ENCODE results near the gene LGR5.
"Not testable (repeated sequence)": the region's sequence is repeated elsewhere in the genome, so short reads cannot be mapped to it uniquely, and the experiment has no call there.

Gene LGR5

GRCh38 chr12:71478270-71478669 lies 38.7 kb downstream of the LGR5 start:
- DNase-seq, result no peak

DNA sequence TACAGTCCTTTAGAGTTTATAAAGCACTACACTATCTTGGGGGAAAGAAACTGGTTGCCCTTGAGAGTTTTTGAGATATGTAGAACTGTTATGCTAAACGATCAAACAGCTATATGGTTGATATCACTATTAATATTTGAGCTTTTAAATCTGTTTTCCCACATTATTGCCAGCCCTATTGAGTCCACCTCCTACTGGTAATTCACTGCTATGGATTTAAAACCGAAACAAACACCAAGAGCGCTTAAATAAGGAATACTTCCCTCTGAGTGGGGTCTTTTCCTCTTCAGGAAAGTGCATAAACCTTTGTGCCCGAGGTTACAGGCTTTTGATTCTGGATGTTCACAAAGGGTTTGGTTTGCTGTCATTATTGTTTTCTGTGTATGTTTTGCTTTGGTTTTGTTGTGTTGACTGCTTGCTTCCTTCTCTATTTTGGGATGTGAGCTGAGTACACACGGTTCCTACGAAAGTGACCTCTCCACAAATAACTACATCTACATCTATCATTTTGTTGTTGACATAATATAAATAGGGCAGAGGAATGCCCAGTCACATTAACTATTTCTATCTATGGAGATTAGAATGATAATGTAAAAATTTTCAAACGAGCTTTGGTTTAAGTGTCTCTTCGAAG lies 44.8 kb downstream of the LGR5 start:
- DNase-seq, result no peak

- DNase-seq, result not testable (repeated sequence)
Observed at GRCh38 chr12:71490844-71491243, 51.2 kb downstream of the LGR5 start.

DNA sequence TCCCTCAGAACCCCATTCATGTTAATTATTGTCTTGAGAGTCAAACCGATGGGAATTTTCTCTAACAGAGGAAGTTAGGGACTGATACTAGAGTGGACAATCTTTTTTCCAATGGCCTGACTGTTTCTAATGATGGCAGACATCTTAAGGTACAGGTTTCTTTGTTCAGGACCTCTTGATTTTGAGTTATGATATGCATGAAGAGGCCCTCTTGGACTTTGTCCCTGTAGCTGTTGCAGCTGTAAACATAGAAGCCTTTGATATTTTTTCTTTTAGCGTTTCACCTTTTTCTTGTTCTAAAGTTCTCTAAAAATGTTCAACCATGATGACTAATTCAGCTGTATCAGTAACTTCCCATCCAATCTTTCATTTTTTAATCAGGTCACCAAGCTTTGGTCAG lies 53.0 kb downstream of the LGR5 start:
- DNase-seq, result no peak

- DNase-seq, result no peak
Observed at GRCh38 chr12:71499834-71500233, 60.2 kb downstream of the LGR5 start.

DNA sequence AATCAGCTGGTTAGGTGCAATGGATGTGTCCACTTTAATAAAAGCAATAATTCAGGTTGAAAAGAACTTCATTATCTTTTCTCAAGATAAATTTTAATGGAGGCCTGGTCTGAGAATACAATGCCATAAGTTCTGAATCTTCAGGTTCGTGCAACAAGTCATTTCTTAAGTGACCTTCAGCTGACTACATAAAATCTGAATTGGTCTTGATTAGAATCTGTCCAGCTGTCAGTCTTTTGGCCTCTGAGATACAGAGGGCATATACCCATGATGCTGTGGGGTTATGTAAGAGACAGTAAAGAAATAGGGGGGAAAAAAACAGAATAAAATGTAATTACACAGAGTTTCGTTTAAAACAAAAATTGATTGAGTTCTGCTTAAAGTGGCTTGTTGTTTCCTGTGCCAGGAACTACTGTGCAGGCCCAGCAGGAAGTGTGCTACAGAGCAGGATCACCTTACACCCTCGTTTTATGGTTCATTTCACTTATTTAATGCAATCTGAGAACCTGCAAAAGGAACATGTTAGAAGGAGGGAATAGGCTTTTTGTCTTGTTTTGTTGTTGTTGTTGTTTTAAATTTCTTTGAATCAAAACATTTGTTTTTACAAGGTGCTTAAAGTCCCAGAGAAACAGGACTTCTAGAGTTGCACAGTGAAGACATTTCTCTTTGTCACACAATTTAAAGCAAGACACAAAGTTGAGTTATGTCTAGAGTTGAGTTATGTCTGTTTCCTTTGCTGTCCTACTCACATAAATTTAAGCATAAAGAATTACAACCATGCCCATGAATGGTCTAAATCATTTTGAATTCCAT lies 64.2 kb downstream of the LGR5 start:
- DNase-seq, result no peak

GRCh38 chr12:71504476-71504875 lies 64.9 kb downstream of the LGR5 start:
- no peak for DNase-seq

GRCh38 chr12:71509705-71510104 lies 70.1 kb downstream of the LGR5 start:
- DNase-seq, result no peak

DNA sequence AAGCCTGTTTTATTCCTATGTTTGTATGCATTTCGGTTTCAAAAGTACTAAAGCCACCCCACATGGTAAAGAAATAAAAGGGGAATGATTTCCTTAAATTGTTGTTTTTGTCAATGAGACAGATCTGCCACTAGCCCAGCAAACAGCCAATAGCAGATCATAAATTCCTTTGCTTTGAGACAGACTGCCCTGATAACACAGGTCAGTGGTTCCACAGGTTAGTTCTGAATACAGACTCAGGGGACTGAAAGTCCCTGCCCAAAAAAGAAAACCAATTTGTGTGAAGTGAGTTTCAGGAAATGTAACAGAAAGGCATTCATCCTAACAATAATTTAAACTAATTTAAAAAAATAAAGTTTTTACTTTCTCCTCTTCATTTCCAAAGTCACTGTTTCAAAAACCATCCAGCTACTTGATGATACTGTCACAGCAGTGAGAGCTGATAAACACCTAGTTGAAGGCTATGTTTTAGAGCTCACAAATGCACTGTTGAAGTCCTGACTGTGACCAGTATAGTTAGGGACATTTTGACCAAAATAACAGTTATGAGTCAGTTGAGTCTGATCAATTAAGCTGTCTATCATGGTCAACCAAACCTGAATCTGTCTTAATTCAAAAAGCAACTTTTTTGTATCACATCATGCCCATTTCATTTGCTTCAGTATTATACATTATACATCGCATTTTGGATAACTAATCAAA lies 77.7 kb downstream of the LGR5 start:
- DNase-seq, result no peak

DNA sequence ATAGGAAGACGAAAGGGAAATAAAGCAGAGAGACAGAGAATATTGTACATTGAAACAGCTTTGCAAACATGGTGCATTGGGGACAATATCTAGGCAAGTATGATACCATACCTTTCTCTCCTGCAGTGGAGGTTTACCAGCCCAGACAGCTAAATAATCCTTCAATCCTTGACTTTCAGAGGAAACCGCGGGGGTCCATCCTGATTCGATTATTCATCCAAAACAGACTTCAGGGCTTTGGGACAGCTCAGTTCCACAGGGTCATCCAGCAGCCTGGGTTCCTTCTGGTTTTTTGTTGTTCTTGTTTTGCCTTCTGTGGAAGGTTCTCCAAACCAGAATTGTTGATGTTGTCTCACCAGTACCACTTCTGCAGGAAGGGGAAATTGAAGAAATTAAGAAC lies 81.5 kb downstream of the LGR5 start:
- no peak for DNase-seq

- no peak for DNase-seq
Observed at GRCh38 chr12:71524626-71525025, 85.0 kb downstream of the LGR5 start.

GRCh38 chr12:71533703-71534102 lies 94.1 kb downstream of the LGR5 start:
- no peak for DNase-seq

- no peak for DNase-seq
Observed at GRCh38 chr12:71536279-71536938, 96.8 kb downstream of the LGR5 start.

DNA sequence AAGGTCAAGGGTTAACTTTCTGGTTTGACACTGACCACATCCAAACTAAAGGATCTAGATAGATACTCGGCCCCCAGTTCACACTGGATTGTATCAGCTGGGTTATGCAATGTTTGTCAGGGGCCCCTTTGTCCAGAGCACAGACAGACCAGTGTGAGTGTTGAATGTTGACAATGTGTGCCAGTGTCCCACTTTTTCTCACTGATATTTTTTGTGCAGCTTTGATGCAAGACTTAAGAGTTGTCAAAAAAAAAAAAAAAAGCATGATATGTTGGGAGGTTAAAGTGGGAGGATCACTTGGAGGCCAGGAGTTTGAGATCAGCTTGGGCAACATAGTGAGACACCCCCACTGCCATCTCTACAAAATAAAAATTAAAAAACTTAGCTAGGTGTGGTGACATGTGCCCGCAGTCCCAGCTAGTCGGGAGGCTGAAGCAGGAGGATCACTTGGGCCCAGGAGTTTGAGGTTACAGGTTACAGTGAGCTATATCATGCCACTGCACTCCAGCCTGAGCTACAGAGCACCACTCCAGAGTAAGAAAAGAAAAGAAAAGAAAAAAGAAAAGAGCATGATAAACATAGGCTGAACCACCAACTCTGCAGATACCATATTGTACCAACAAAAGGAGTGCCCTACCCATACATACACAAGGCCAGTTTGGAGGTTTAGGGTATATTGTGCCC lies 97.5 kb downstream of the LGR5 start:
- no peak for DNase-seq

- no peak for DNase-seq
Observed at GRCh38 chr12:71538807-71539206, 99.2 kb downstream of the LGR5 start.

DNA sequence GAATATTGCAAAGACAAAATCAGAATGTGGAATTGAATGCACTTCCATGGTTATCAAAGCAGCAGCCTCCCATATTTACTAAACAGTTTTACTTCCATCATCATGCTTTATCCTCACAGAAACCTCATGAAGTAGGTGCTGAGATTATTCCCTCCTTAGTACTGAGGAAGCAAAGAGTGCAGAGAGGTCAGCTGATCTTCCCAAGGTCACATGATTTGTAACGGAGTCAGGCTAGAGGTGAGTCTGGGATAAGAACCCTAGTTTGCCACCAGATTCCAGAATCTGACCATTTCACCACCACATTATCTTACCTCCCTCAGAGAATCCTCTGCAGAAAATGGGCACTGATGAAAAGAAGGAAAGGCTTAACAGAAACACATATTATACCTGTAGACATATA lies 102.0 kb downstream of the LGR5 start:
- no peak for DNase-seq

DNA sequence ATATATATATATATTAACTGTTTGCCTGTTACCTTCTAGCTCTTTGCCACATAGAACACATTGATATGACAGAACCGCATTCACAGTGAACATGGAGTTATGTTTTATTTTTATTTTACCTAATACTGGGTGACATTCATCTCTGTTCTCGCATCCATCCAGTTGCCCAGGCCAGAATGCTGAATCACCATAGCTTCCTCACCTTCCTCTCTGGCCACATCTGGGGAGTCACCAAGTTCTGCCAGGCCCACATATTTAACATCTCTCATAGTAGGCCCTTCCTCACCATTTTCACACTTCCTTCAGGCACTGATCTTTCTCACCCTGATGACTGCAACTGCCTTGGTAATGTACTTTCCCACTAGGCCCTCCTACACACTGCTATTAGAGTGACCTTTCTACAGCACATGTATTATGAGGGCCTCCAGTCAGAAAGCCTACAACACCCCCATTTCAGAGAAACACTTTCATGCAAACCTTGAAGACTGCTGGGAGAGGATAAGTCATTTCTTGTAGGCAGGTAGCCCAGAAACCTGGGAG lies 106.8 kb downstream of the LGR5 start:
- DNase-seq, result no peak

GRCh38 chr12:71548893-71549292 lies 109.3 kb downstream of the LGR5 start:
- DNase-seq, result no peak

DNA sequence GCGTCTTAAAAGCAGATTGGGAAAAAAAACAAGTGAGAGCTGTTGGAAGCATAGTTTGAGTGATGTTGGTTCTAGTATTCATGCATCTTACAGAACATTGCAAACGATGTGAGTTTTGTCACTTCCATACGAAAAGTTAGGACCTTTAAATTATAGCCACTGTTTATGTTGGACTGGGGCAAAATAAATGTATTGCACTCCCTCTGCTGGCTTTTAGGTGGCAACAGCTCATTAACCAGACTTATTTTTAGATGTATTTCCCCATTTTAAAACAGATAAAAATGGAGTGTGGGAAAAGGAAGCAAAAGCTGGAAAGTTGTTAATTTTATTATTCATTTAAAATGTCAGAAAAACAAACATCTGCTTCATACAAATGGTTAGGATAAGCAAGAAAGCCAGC lies 111.9 kb downstream of the LGR5 start:
- peak; percentile 5 for DNase-seq

GRCh38 chr12:71552728-71553501 lies 113.3 kb downstream of the LGR5 start:
- no peak for DNase-seq

- no peak for DNase-seq
Observed at GRCh38 chr12:71555191-71555590, 115.6 kb downstream of the LGR5 start.

- DNase-seq, result not testable (repeated sequence)
Observed at GRCh38 chr12:71555789-71556188, 116.2 kb downstream of the LGR5 start.

All from NCI-H1436 (cell line).